Mucosa of stomach (tissue), 1 donor: Measurements from ENCODE around the gene RGS3.

Source experiments
- H3K27me3 ChIP-seq: one replicate; pipeline ENCODE4 v1.7.0; 2013; ENCODE audit warnings: mild to moderate bottlenecking, low read length; ENCODE audit not compliant: control insufficient read depth, insufficient read depth
- H3K36me3 ChIP-seq: one replicate; pipeline ENCODE4 v1.7.0; 2013; ENCODE audit warnings: low read length; ENCODE audit not compliant: control insufficient read depth, insufficient read depth
- H3K4me1 ChIP-seq: one replicate; pipeline ENCODE4 v1.7.0; 2013; ENCODE audit warnings: mild to moderate bottlenecking, low read length; ENCODE audit not compliant: control insufficient read depth, insufficient read depth
- H3K4me3 ChIP-seq: one replicate; pipeline ENCODE4 v1.7.0; 2013; ENCODE audit warnings: low read length
- H3K9ac ChIP-seq: one replicate; pipeline ENCODE4 v1.7.0; 2013; ENCODE audit warnings: mild to moderate bottlenecking, low read length, moderate library complexity
- H3K9me3 ChIP-seq: one replicate; pipeline ENCODE4 v1.7.0; 2013; ENCODE audit warnings: mild to moderate bottlenecking, low read length, moderate library complexity; ENCODE audit not compliant: control insufficient read depth
- donor health status: Pancreatic carcinoma.

RGS3 gene

GRCh38 chr9:113593682-113594281 is 130.3 kb downstream of the RGS3 start:
- H3K9ac ChIP-seq, result peak overlapping the region; percentile 64
- H3K4me1 ChIP-seq, result peaks cover 17% of the 10 kb centered on the region
- H3K27me3 ChIP-seq, result no peaks in the 10 kb centered on the region
- peaks cover 12% of the 10 kb centered on the region for H3K36me3 ChIP-seq
- no peaks in the 10 kb centered on the region for H3K9me3 ChIP-seq
- no peak overlapping the region for H3K4me3 ChIP-seq

- Histone ChIP-seq H3K27me3 (no peaks in the 10 kb centered on the region), H3K4me3 (no peak overlapping the region), H3K9me3 (no peaks in the 10 kb centered on the region), H3K9ac (peak overlapping the region; percentile 64), H3K4me1 (peaks cover 17% of the 10 kb centered on the region), H3K36me3 (peaks cover 12% of the 10 kb centered on the region)
Observed at GRCh38 chr9:113594484-113595299, 131.2 kb downstream of the RGS3 start.

GRCh38 chr9:113596616-113597320 is 133.2 kb downstream of the RGS3 start:
- Histone ChIP-seq H3K4me3 (no peak overlapping the region), H3K36me3 (peaks cover 12% of the 10 kb centered on the region), H3K9me3 (no peaks in the 10 kb centered on the region), H3K9ac (no peak overlapping the region), H3K27me3 (no peaks in the 10 kb centered on the region), H3K4me1 (peaks cover 21% of the 10 kb centered on the region)

GRCh38 chr9:113597390-113598241 is 134.1 kb downstream of the RGS3 start:
- peaks cover 12% of the 10 kb centered on the region for H3K36me3 ChIP-seq
- no peaks in the 10 kb centered on the region for H3K27me3 ChIP-seq
- H3K9ac ChIP-seq, result no peak overlapping the region
- H3K4me3 ChIP-seq, result no peak overlapping the region
- H3K4me1 ChIP-seq, result peaks cover 30% of the 10 kb centered on the region
- H3K9me3 ChIP-seq, result no peaks in the 10 kb centered on the region

GRCh38 chr9:113598451-113598850 is 134.9 kb downstream of the RGS3 start:
- Histone ChIP-seq H3K9ac (no peak overlapping the region), H3K4me3 (no peak overlapping the region), H3K36me3 (peaks cover 12% of the 10 kb centered on the region), H3K9me3 (no peaks in the 10 kb centered on the region), H3K27me3 (no peaks in the 10 kb centered on the region), H3K4me1 (peaks cover 30% of the 10 kb centered on the region)

GRCh38 chr9:113598883-113599282 is 135.4 kb downstream of the RGS3 start:
- Histone ChIP-seq H3K9ac (no peak overlapping the region), H3K4me1 (peaks cover 26% of the 10 kb centered on the region)

GRCh38 chr9:113599646-113600022 is 136.1 kb downstream of the RGS3 start:
- Histone ChIP-seq H3K4me3 (no peak overlapping the region), H3K36me3 (peaks cover 12% of the 10 kb centered on the region), H3K9ac (no peak overlapping the region), H3K27me3 (no peaks in the 10 kb centered on the region), H3K9me3 (no peaks in the 10 kb centered on the region), H3K4me1 (peaks cover 19% of the 10 kb centered on the region)

More at GRCh38 chr9:113598883-113599282, 135.4 kb downstream of the RGS3 start:
- Histone ChIP-seq H3K9me3 (no peaks in the 10 kb centered on the region), H3K4me3 (no peak overlapping the region), H3K36me3 (peaks cover 12% of the 10 kb centered on the region), H3K27me3 (no peaks in the 10 kb centered on the region)

- peaks cover 12% of the 10 kb centered on the region for H3K36me3 ChIP-seq
- H3K9me3 ChIP-seq, result no peaks in the 10 kb centered on the region
- H3K4me3 ChIP-seq, result no peak overlapping the region
- H3K9ac ChIP-seq, result no peak overlapping the region
- peaks cover 19% of the 10 kb centered on the region for H3K4me1 ChIP-seq
- no peaks in the 10 kb centered on the region for H3K27me3 ChIP-seq
Observed at GRCh38 chr9:113600023-113600823, 136.7 kb downstream of the RGS3 start.

GRCh38 chr9:113600871-113601614 is 137.5 kb downstream of the RGS3 start:
- no peak overlapping the region for H3K9ac ChIP-seq
- H3K9me3 ChIP-seq, result no peaks in the 10 kb centered on the region
- peaks cover 12% of the 10 kb centered on the region for H3K36me3 ChIP-seq
- H3K4me1 ChIP-seq, result peaks cover 14% of the 10 kb centered on the region
- no peaks in the 10 kb centered on the region for H3K27me3 ChIP-seq
- H3K4me3 ChIP-seq, result no peak overlapping the region

GRCh38 chr9:113601656-113602055 is 138.1 kb downstream of the RGS3 start:
- Histone ChIP-seq H3K36me3 (peaks cover 12% of the 10 kb centered on the region), H3K27me3 (no peaks in the 10 kb centered on the region), H3K9ac (no peak overlapping the region), H3K9me3 (no peaks in the 10 kb centered on the region), H3K4me3 (no peak overlapping the region), H3K4me1 (peaks cover 14% of the 10 kb centered on the region)
